Measurements from ENCODE around the gene SOX5.

The SOX5 gene

DNA sequence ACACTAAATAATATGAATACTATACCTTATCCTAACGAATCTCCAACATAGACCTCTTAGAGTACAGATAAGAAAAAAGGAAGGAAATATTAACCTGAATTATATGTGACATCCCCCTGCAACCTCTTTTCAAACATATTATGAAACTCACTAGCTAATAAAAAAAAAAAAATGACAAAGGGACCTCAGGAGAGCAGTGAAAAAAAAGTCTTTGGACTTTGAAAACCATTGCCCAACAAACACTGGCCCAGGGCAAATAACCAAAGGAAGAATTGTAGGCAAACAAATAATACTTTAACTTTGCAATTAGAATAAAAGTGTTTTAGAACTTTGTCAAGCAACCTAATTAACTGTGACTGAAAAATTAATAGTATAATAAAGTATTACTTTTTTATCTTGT is 7.7 kb downstream of the SOX5 start:
- TF ChIP-seq, protein P1, sequence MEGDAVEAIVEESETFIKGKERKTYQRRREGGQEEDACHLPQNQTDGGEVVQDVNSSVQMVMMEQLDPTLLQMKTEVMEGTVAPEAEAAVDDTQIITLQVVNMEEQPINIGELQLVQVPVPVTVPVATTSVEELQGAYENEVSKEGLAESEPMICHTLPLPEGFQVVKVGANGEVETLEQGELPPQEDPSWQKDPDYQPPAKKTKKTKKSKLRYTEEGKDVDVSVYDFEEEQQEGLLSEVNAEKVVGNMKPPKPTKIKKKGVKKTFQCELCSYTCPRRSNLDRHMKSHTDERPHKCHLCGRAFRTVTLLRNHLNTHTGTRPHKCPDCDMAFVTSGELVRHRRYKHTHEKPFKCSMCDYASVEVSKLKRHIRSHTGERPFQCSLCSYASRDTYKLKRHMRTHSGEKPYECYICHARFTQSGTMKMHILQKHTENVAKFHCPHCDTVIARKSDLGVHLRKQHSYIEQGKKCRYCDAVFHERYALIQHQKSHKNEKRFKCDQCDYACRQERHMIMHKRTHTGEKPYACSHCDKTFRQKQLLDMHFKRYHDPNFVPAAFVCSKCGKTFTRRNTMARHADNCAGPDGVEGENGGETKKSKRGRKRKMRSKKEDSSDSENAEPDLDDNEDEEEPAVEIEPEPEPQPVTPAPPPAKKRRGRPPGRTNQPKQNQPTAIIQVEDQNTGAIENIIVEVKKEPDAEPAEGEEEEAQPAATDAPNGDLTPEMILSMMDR (IDR thresholded peaks at IDR 0.05; ENCODE audit: low read depth, low read length, missing control alignments), result no peak
- DNase-seq (ENCODE audit: low read depth), result no peak
- no peak overlapping the region for H3K4me3 ChIP-seq (ENCODE audit: low read depth, low read length)

DNA sequence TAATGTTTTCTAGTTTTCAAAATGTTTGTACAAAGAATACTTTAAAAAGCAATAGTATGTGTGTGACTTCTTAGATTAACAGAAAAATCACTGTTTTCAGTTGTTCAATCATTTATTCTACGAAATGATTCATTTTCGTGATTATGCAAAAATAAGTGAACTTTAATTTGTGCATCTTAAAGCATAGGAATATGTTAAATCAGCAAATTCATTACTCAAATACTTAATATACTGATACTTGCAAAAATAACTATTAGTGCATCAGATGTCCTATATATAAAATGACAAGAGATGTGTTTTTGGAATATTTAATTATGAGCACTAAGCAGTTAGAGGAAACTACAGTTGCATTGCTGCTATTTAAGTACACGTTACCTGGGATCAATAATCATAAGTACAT is 11.0 kb downstream of the SOX5 start:
- TF ChIP-seq, protein P1 (IDR thresholded peaks at IDR 0.05; ENCODE audit: low read depth, low read length, missing control alignments), result no peak
- no peak for DNase-seq (ENCODE audit: low read depth)
- H3K4me3 ChIP-seq (ENCODE audit: low read depth, low read length), result no peak overlapping the region

DNA sequence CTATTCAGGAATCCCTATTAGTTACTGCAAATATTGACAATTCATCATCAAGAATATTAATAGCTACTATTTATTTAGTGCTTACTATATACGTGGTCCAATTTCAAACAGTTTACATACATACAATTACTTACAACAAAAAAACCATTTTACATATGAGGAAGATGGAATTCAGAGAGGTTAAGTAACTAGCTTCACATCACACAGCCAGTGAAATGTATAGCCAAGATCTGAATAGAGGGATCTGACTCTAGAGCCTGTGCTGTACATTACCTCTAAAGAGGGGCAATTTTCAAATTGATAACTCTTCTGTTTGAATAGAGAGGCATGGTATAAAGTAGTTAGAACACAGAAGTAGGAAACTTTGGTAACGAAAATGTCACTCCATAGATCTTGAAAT is 18.3 kb downstream of the SOX5 start:
- no peak overlapping the region for H3K4me3 ChIP-seq (ENCODE audit: low read depth, low read length)
- DNase-seq (ENCODE audit: low read depth), result no peak
- TF ChIP-seq, protein P1 (IDR thresholded peaks at IDR 0.05; ENCODE audit: low read depth, low read length, missing control alignments), result no peak

DNA sequence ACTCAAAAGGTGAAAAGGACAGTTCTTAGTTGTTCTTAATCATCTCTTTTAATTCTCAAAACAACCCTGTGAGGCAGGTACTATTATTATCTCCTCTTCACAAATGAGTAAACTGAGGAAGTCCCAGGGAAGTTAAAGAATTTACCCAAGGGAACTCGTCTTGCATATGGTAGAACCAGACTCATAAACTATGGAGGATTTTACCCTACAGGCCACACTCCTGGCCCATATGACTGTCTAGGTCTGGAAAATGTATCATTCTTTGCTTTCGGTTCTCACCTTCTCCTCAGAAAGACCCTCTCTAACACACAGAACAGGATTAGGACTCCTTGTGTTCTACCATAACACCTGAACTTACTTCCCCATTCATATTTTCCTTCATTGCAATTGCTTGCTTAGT is 18.9 kb downstream of the SOX5 start:
- no peak overlapping the region for H3K4me3 ChIP-seq (ENCODE audit: low read depth, low read length)
- DNase-seq (ENCODE audit: low read depth), result no peak
- TF ChIP-seq, protein P1 (IDR thresholded peaks at IDR 0.05; ENCODE audit: low read depth, low read length, missing control alignments), result no peak

DNA sequence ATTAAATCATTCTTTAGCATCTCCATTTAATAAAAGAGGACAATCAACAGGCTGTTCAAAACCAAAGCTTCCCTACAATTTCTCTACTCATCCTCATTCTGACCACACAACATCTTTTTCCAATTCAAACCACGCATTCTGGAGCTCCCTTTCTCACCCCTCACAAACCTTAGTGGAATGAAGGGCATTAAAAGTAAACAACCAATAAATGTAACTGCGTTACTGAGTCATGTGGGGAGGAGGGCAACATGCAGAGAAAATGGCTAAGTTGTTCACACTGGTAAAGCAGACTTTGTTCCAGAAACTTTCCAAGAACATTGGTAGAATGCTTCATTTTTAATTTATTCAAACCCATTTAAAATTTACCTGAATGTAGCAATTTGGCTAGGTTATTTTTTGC is 19.6 kb downstream of the SOX5 start:
- TF ChIP-seq, protein P1 (IDR thresholded peaks at IDR 0.05; ENCODE audit: low read depth, low read length, missing control alignments), result no peak
- DNase-seq (ENCODE audit: low read depth), result no peak
- H3K4me3 ChIP-seq (ENCODE audit: low read depth, low read length), result no peak overlapping the region

DNA sequence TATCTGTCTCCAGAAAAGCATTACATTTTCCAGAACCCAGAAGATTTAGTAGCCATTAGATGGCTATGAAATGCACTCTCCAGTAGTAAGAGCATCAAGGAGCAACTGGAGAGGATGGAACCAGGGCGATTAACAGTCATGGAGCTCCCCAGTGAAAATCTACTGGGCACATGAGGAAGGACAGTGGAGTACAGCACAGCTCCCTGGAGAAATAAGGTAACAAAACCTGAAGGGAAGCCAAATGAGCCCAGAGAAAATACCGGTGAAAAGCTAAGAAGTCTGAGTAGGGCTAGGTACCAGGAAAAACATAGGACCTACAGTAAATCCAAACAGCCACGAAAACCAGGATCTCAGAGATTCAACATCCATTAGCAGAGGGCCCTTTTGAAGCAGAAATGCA is 21.6 kb downstream of the SOX5 start:
- H3K4me3 ChIP-seq (ENCODE audit: low read depth, low read length), result no peak overlapping the region
- DNase-seq (ENCODE audit: low read depth), result no peak
- TF ChIP-seq, protein P1 (IDR thresholded peaks at IDR 0.05; ENCODE audit: low read depth, low read length, missing control alignments), result no peak

DNA sequence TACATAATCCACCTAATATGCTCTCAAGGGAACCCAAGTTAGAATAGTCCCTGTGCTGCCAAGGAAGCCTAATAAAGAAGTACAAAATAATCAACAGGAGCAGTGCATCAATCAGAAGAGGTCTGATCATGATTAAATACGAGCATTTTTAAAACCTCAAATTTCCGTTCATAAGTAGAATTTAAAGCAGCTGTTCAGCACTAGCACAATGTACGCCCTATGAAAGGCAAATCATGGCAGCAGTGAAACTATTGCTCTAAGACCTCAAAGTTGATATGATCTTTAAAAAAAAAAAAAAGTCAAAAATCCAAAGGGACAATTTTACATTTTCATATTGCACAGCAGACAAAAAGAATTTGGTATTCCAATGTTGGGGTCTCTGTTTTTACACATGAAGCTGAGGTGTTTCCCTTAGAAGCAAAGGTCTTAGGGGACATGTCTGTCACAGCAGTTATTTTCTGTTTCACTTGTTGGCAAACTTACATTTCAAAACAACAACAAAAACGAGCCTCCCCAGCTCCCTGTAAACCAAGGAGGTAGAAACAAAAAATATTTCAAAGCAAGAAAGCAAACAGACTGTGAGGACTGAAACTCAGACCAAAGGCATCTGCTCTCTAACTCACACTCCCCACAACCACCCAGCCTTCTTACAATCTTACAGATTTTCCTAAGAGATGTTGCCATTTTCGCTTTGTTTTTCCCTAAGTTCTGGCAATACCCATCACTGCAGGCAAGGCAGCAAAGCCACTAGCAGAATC is 28.2 kb downstream of the SOX5 start:
- no peak overlapping the region for H3K4me3 ChIP-seq (ENCODE audit: low read depth, low read length)

More for the DNA sequence above, 28.2 kb downstream of the SOX5 start:
- TF ChIP-seq, protein P1 (IDR thresholded peaks at IDR 0.05; ENCODE audit: low read depth, low read length, missing control alignments), result no peak
- DNase-seq (ENCODE audit: low read depth), result no peak

Measured in GM12864 (cell line).